A549 (cell line): ENCODE data around the gene CLIP1. TPM values are rescaled to one million over a fixed set of nuclear protein-coding genes. Genes with fewer than 3 reads are reported as not detected.

ENCODE experiments used
- ATAC-seq, 2 experiments: fragments of 200-7000 bp in 1 of 2; fragments of >200 bp in 1 of 2; cut with Nextera tagmentation in 1 of 2; cut with Tn5 transposase in 1 of 2; 3 replicates each; pipeline versions ENCODE4 v1.8.0 to v1.9.1; 2018 to 2020; ENCODE audit warnings: mild to moderate bottlenecking in 1 of 2, moderate library complexity in 1 of 2
- CTCF ChIA-PET: fragments of 300-600 bp; sonication (Branson Sonifier 250); formaldehyde crosslinking; extraction: SDS; loops from one replicate; lab custom pipeline; 2021; ENCODE audit warnings: antibody characterized with exemption, inconsistent platforms; lab: Yijun Ruan, JAX
- POLR2A ChIA-PET: fragments of 350-600 bp; formaldehyde crosslinking; extraction: SDS; loops from one replicate; lab custom pipeline; 2021; ENCODE audit warnings: antibody characterized with exemption, inconsistent platforms; lab: Yijun Ruan, JAX
- DNase-seq, 2 experiments: peaks; one replicate each; pipeline versions ENCODE4 v3.0.0 to v3.0.0-alpha.2; 2011 to 2016; ENCODE audit warnings: low read depth in 1 of 2, low spot score in 1 of 2
- FAIRE-seq: peaks from 2 replicates; lab custom pipeline; 2011; peaks lifted over from hg19 to GRCh38; lab: Jason Lieb, UNC
- H3K27ac ChIP-seq, 2 experiments: fragments of >200 bp; sonication (Bioruptor Twin); formaldehyde crosslinking; 3 replicates each; pipeline ENCODE4 v1.5.1; 2016 to 2017
- H3K4me1 ChIP-seq: fragments of >200 bp; sonication (Bioruptor Twin); formaldehyde crosslinking; 3 replicates; pipeline ENCODE4 v1.6.1; 2016
- H3K4me2 ChIP-seq: fragments of >200 bp; sonication (Bioruptor Twin); formaldehyde crosslinking; 3 replicates; pipeline ENCODE4 v1.6.1; 2016
- H3K4me3 ChIP-seq: fragments of >200 bp; sonication (Bioruptor Twin); formaldehyde crosslinking; 3 replicates; pipeline ENCODE4 v1.5.1; 2016
- H3K9me3 ChIP-seq: fragments of >200 bp; sonication (Bioruptor Twin); formaldehyde crosslinking; 3 replicates; pipeline ENCODE4 v1.6.1; 2016
- BHLHE40 ChIP-seq: IDR thresholded peaks from 2 replicates; pipeline ENCODE4 v1.6.1; 2012; ENCODE audit warnings: low read depth, low read length, inconsistent platforms
- CEBPB ChIP-seq, 2 experiments: fragments of >200 bp in 1 of 2; sonication (Bioruptor Twin) in 1 of 2; formaldehyde crosslinking in 1 of 2; IDR thresholded peaks; 2 replicates each; pipeline ENCODE4 v1.6.1; 2012 to 2016
- CHD4 ChIP-seq: fragments of 200-600 bp; sonication (generic); IDR thresholded peaks from 2 replicates; pipeline ENCODE4 v1.6.1; 2016; ENCODE audit warnings: antibody characterized with exemption, mild to moderate bottlenecking, borderline replicate concordance
- EHF ChIP-seq: fragments of 250-450 bp; sonication (Bioruptor Pico); IDR thresholded peaks from 2 replicates; pipeline ENCODE4 v1.5.0; 2020; ENCODE audit warnings: mild to moderate bottlenecking
- EHMT2 ChIP-seq: fragments of 200-600 bp; sonication (generic); IDR thresholded peaks from 2 replicates; pipeline ENCODE4 v1.6.1; 2016; ENCODE audit warnings: antibody characterized with exemption, low read depth, mild to moderate bottlenecking, moderate library complexity
- EP300 ChIP-seq, 2 experiments: fragments of >200 bp; sonication (Bioruptor Twin); formaldehyde crosslinking; IDR thresholded peaks; 2 replicates in 1 of 2; 3 replicates in 1 of 2; pipeline ENCODE4 v1.6.1; 2016 to 2017
- ESRRA ChIP-seq: fragments of 150-350 bp; IDR thresholded peaks from 2 replicates; pipeline ENCODE4 v1.6.1; 2014; ENCODE audit warnings: mild to moderate bottlenecking, low read length, borderline replicate concordance
- FOXS1 ChIP-seq: fragments of 250-450 bp; sonication (Bioruptor Pico); IDR thresholded peaks from 2 replicates; pipeline ENCODE4 v1.5.0; 2020; ENCODE audit warnings: mild to moderate bottlenecking, moderate library complexity
- GATA3 ChIP-seq: IDR thresholded peaks from 2 replicates; pipeline ENCODE4 v1.6.1; 2012; ENCODE audit warnings: borderline replicate concordance
- HEYL ChIP-seq: fragments of 250-450 bp; sonication (Bioruptor Pico); IDR thresholded peaks from 2 replicates; pipeline ENCODE4 v1.8.0; 2021; ENCODE audit warnings: mild to moderate bottlenecking, moderate library complexity
- HOXA7 ChIP-seq: fragments of 250-450 bp; sonication (Bioruptor Pico); IDR thresholded peaks from 2 replicates; pipeline ENCODE4 v1.5.0; 2020; ENCODE audit warnings: mild to moderate bottlenecking, moderate library complexity
- HOXB5 ChIP-seq: fragments of 250-450 bp; sonication (Bioruptor Pico); IDR thresholded peaks from 2 replicates; pipeline ENCODE4 v1.5.0; 2020; ENCODE audit warnings: mild to moderate bottlenecking, moderate library complexity
- KDM1A ChIP-seq: fragments of 200-600 bp; sonication (generic); IDR thresholded peaks from 2 replicates; pipeline ENCODE4 v1.6.1; 2016; ENCODE audit warnings: low read depth, mild to moderate bottlenecking
- MAFK ChIP-seq: fragments of 450-650 bp; IDR thresholded peaks from 2 replicates; pipeline ENCODE4 v1.6.1; 2014; ENCODE audit not compliant: partially characterized antibody
- MAZ ChIP-seq: fragments of 150-350 bp; IDR thresholded peaks from 2 replicates; pipeline ENCODE4 v1.6.1; 2014; ENCODE audit warnings: antibody characterized with exemption, low read depth, low read length, borderline replicate concordance
- MYC ChIP-seq: IDR thresholded peaks from 2 replicates; pipeline ENCODE4 v1.6.1; 2012; ENCODE audit warnings: mild to moderate bottlenecking, inconsistent platforms, low read length, improper control_type of control experiment, borderline replicate concordance
- NPAS2 ChIP-seq: fragments of 250-450 bp; sonication (Bioruptor Pico); IDR thresholded peaks from 2 replicates; pipeline ENCODE4 v1.8.0; 2022; ENCODE audit warnings: mild to moderate bottlenecking, moderate library complexity, borderline replicate concordance
- PHF8 ChIP-seq: fragments of 200-600 bp; sonication (generic); IDR thresholded peaks from 2 replicates; pipeline ENCODE4 v1.6.1; 2016; ENCODE audit warnings: low read depth, mild to moderate bottlenecking, antibody characterized with exemption, moderate library complexity, borderline replicate concordance
- POLR2A ChIP-seq: IDR thresholded peaks from 2 replicates; pipeline ENCODE4 v1.6.1; 2012; ENCODE audit warnings: mild to moderate bottlenecking, low read length
- RAD21 ChIP-seq, 2 experiments: fragments of >200 bp in 1 of 2; sonication (Bioruptor Twin) in 1 of 2; formaldehyde crosslinking in 1 of 2; IDR thresholded peaks in 1 of 2; conservative IDR thresholded peaks in 1 of 2; 2 replicates in 1 of 2; 3 replicates in 1 of 2; pipeline ENCODE4 v1.6.1; 2012 to 2018; ENCODE audit warnings: inconsistent platforms in 1 of 2
- RCOR1 ChIP-seq: fragments of 150-350 bp; IDR thresholded peaks from 2 replicates; pipeline ENCODE4 v1.6.1; 2014; ENCODE audit warnings: antibody characterized with exemption, low read length, low read depth
- RFX5 ChIP-seq: fragments of 450-650 bp; IDR thresholded peaks from 2 replicates; pipeline ENCODE4 v1.7.1; 2014; ENCODE audit warnings: antibody characterized with exemption, mild to moderate bottlenecking, moderate library complexity
- SMC3 ChIP-seq: fragments of >200 bp; sonication (Bioruptor Twin); formaldehyde crosslinking; IDR thresholded peaks from 3 replicates; pipeline ENCODE4 v1.6.1; 2018; ENCODE audit warnings: inconsistent platforms
- TFCP2L1 ChIP-seq: fragments of 250-450 bp; sonication (Bioruptor Pico); IDR thresholded peaks from 2 replicates; pipeline ENCODE4 v1.5.0; 2021; ENCODE audit warnings: mild to moderate bottlenecking
- TP53 ChIP-seq: fragments of 250-450 bp; sonication (Bioruptor Pico); IDR thresholded peaks from 2 replicates; pipeline ENCODE4 v1.5.0; 2021; ENCODE audit warnings: mild to moderate bottlenecking, moderate library complexity
- ZC3H11A ChIP-seq: fragments of 450-650 bp; IDR thresholded peaks from 2 replicates; pipeline ENCODE4 v1.6.1; 2014; ENCODE audit warnings: antibody characterized with exemption, mild to moderate bottlenecking
- ZFP36 ChIP-seq: fragments of 450-650 bp; IDR thresholded peaks from 2 replicates; pipeline ENCODE4 v1.6.1; 2014; ENCODE audit warnings: borderline replicate concordance; ENCODE audit not compliant: partially characterized antibody
- ZNF302 ChIP-seq: fragments of 250-450 bp; sonication (Bioruptor Pico); IDR thresholded peaks from 2 replicates; pipeline ENCODE4 v1.9.0; 2021; ENCODE audit warnings: inconsistent platforms, mild to moderate bottlenecking, moderate library complexity
- ZSCAN20 ChIP-seq: fragments of 250-450 bp; sonication (Bioruptor Pico); IDR thresholded peaks from 2 replicates; pipeline ENCODE4 v1.8.0; 2022; ENCODE audit warnings: mild to moderate bottlenecking, moderate library complexity
- WGBS: methylation state at CpG from one replicate; pipeline ENCODE4 v1.1.6; 2017; ENCODE audit errors: missing lambda C conversion rate; 5-methylcytosine and 5-hydroxymethylcytosine counted together
- polyA plus RNA-seq, 4 experiments: library from polyadenylated mRNA; depleted of rRNA in 3 of 4; stranded (reverse); fragments of >200 nt; fragmentation: RNase III in 1 of 4; extraction: RNeasy Plus Mini Kit Qiagen cat#74134 plus additional on column Dnase treatment in 1 of 4; gene quantifications; 2 replicates in 3 of 4; 3 replicates in 1 of 4; pipeline ENCODE4 v1.2.3, GENCODE V29; 2011 to 2017
- TF ChIP-seq, protein P1 (sequence below): fragments of 250-450 bp; sonication (Bioruptor Pico); IDR thresholded peaks from 2 replicates; pipeline ENCODE4 v1.5.0; 2021; ENCODE audit warnings: mild to moderate bottlenecking, moderate library complexity, borderline replicate concordance
- TF ChIP-seq, protein P2 (sequence below): IDR thresholded peaks from 2 replicates; pipeline ENCODE4 v1.6.1; 2012
- TF ChIP-seq, protein P3 (sequence below): IDR thresholded peaks from 2 replicates; pipeline ENCODE4 v1.6.1; 2012
- TF ChIP-seq, protein P4 (sequence below): fragments of >200 bp; sonication (Bioruptor Twin); formaldehyde crosslinking; IDR thresholded peaks from 3 replicates; pipeline ENCODE4 v1.5.1; 2016
- TF ChIP-seq, protein P5 (sequence below): fragments of 250-450 bp; sonication (Bioruptor Pico); IDR thresholded peaks from 2 replicates; pipeline ENCODE4 v1.5.0; 2020; ENCODE audit warnings: low read depth, mild to moderate bottlenecking, moderate library complexity
- TF ChIP-seq, protein P6 (sequence below): fragments of 150-350 bp; IDR thresholded peaks from 2 replicates; pipeline ENCODE4 v1.6.1; 2014; ENCODE audit warnings: low read depth, mild to moderate bottlenecking, low read length

Gene CLIP1
- polyA plus RNA-seq, 2 of the 4 experiments (the other 2 are of a cell fraction), result 43.0 to 133 TPM

DNA sequence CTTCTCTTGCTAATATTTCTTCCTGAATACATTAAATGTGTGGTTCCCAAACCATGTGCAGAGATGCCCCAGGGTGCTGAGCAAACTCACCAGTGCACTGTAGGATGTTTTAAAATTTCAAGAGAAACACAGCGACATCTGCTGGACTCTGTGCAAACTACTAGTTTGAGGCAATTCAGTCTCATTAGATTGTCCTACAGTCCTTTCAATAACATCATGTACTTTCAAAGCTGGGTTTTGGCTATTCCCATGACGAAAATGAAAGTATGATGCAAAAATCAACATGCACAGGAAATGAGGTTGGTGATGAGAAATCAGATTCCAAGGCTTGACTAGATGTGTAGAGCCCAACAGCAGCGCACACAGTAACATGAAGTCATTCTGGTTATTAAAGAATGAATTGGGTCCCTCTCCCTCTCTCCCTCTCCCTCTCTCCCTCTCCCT, 66.3 kb downstream of the CLIP1 start:
- peak; percentile 22 to 77 for DNase-seq
- POLR2A ChIA-PET, result no interaction called here
- H3K4me1 ChIP-seq, result no peaks in the 10 kb centered on the region
- no peak overlapping the region for H3K27ac ChIP-seq
- peak; percentile 76 for FAIRE-seq
- H3K4me2 ChIP-seq, result no peak overlapping the region
- ATAC-seq, result peak; percentile 96 to 97
- H3K9me3 ChIP-seq, result no peaks in the 10 kb centered on the region
- 33% methylated on average over 3 of the region's 3 CpGs for WGBS
- no peak overlapping the region for H3K4me3 ChIP-seq
- CTCF ChIA-PET, result interaction anchor here (0.5 to 3.5 kb wide), 62 partner anchors 8 to 418 kb away, joined by 3 to 54 read pairs (median 4); partner anchors contain the start of gene CLIP1
- TF ChIP-seq MAZ (no peak), ZFP36 (no peak), TFCP2L1 (CRISPR knock-in tag) (no peak), RFX5 (no peak), ZNF302 (CRISPR knock-in tag) (no peak), FOXS1 (no peak), MYC (no peak), ZSCAN20 (CRISPR knock-in tag) (no peak), POLR2A (no peak), EHF (CRISPR knock-in tag) (no peak), EHMT2 (no peak), RAD21 (conservative IDR thresholded peaks at IDR 0.05 in 1 of 2, IDR thresholded peaks at IDR 0.05 in 1 of 2) (peak; percentile 47 to 63), PHF8 (no peak), HEYL (CRISPR knock-in tag) (no peak), HOXB5 (CRISPR knock-in tag) (no peak), KDM1A (no peak), SMC3 (peak; percentile 33; the same call in 2 of the 3 replicates), MAFK (no peak), RCOR1 (no peak), EP300 (IDR thresholded peaks at IDR 0.05) (no peak), CEBPB (IDR thresholded peaks at IDR 0.05) (0 out of 4 replicates have a peak, but pooled peaks of 1 of the 2 experiments have one; percentile 9), TP53 (no peak), ZC3H11A (no peak), NPAS2 (CRISPR knock-in tag) (no peak), ESRRA (no peak), GATA3 (no peak), CHD4 (no peak), BHLHE40 (no peak), HOXA7 (CRISPR knock-in tag) (no peak)
- TF ChIP-seq, protein P1, sequence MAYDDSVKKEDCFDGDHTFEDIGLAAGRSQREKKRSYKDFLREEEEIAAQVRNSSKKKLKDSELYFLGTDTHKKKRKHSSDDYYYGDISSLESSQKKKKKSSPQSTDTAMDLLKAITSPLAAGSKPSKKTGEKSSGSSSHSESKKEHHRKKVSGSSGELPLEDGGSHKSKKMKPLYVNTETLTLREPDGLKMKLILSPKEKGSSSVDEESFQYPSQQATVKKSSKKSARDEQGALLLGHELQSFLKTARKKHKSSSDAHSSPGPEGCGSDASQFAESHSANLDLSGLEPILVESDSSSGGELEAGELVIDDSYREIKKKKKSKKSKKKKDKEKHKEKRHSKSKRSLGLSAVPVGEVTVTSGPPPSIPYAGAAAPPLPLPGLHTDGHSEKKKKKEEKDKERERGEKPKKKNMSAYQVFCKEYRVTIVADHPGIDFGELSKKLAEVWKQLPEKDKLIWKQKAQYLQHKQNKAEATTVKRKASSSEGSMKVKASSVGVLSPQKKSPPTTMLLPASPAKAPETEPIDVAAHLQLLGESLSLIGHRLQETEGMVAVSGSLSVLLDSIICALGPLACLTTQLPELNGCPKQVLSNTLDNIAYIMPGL (CRISPR knock-in tag), result no peak
- TF ChIP-seq, protein P2, sequence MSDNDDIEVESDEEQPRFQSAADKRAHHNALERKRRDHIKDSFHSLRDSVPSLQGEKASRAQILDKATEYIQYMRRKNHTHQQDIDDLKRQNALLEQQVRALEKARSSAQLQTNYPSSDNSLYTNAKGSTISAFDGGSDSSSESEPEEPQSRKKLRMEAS, result no peak
- TF ChIP-seq, protein P3, sequence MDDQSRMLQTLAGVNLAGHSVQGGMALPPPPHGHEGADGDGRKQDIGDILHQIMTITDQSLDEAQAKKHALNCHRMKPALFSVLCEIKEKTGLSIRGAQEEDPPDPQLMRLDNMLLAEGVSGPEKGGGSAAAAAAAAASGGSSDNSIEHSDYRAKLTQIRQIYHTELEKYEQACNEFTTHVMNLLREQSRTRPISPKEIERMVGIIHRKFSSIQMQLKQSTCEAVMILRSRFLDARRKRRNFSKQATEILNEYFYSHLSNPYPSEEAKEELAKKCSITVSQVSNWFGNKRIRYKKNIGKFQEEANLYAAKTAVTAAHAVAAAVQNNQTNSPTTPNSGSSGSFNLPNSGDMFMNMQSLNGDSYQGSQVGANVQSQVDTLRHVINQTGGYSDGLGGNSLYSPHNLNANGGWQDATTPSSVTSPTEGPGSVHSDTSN, result no peak
- TF ChIP-seq, protein P4, sequence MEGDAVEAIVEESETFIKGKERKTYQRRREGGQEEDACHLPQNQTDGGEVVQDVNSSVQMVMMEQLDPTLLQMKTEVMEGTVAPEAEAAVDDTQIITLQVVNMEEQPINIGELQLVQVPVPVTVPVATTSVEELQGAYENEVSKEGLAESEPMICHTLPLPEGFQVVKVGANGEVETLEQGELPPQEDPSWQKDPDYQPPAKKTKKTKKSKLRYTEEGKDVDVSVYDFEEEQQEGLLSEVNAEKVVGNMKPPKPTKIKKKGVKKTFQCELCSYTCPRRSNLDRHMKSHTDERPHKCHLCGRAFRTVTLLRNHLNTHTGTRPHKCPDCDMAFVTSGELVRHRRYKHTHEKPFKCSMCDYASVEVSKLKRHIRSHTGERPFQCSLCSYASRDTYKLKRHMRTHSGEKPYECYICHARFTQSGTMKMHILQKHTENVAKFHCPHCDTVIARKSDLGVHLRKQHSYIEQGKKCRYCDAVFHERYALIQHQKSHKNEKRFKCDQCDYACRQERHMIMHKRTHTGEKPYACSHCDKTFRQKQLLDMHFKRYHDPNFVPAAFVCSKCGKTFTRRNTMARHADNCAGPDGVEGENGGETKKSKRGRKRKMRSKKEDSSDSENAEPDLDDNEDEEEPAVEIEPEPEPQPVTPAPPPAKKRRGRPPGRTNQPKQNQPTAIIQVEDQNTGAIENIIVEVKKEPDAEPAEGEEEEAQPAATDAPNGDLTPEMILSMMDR, result peak; percentile 86
- TF ChIP-seq, protein P5, sequence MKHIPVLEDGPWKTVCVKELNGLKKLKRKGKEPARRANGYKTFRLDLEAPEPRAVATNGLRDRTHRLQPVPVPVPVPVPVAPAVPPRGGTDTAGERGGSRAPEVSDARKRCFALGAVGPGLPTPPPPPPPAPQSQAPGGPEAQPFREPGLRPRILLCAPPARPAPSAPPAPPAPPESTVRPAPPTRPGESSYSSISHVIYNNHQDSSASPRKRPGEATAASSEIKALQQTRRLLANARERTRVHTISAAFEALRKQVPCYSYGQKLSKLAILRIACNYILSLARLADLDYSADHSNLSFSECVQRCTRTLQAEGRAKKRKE (CRISPR knock-in tag), result no peak
- TF ChIP-seq, protein P6, sequence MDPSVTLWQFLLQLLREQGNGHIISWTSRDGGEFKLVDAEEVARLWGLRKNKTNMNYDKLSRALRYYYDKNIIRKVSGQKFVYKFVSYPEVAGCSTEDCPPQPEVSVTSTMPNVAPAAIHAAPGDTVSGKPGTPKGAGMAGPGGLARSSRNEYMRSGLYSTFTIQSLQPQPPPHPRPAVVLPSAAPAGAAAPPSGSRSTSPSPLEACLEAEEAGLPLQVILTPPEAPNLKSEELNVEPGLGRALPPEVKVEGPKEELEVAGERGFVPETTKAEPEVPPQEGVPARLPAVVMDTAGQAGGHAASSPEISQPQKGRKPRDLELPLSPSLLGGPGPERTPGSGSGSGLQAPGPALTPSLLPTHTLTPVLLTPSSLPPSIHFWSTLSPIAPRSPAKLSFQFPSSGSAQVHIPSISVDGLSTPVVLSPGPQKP, result no peak
